Thymus (tissue), 11 donors: ENCODE measurements around the gene TYW1. TPM values are rescaled to one million over a fixed set of nuclear protein-coding genes. Genes with fewer than 3 reads are reported as not detected.
"Not testable (repeated sequence)": the region's sequence is repeated elsewhere in the genome, so short reads cannot be mapped to it uniquely, and the experiment has no call there.

Source experiments
- DNase-seq, 9 donors: peaks; one replicate each; pipeline ENCODE4 v3.0.0-alpha.2; 2013; ENCODE audit warnings: low spot score in 9 of 9, low read depth in 6 of 9, missing footprints in 1 of 9
- H3K27ac ChIP-seq, 2 donors: one replicate each; pipeline ENCODE4 v1.5.1; 2013; ENCODE audit warnings: control low read depth in 1 of 2, low read depth in 1 of 2, low read length in 1 of 2, mild to moderate bottlenecking in 1 of 2, moderate library complexity in 1 of 2
- H3K27me3 ChIP-seq, 2 donors: one replicate each; pipeline ENCODE4 v1.5.1; 2013; ENCODE audit warnings: low read length in 1 of 2; ENCODE audit not compliant: control insufficient read depth in 2 of 2, insufficient read depth in 1 of 2
- H3K36me3 ChIP-seq, 2 donors: one replicate each; pipeline ENCODE4 v1.5.1; 2013; ENCODE audit warnings: low read length in 1 of 2, mild to moderate bottlenecking in 1 of 2, moderate library complexity in 1 of 2; ENCODE audit not compliant: control insufficient read depth in 2 of 2, insufficient read depth in 2 of 2
- H3K4me1 ChIP-seq, 2 donors: one replicate each; pipeline ENCODE4 v1.5.1; 2013; ENCODE audit warnings: low read length in 2 of 2; ENCODE audit not compliant: control insufficient read depth in 2 of 2, insufficient read depth in 2 of 2
- H3K4me3 ChIP-seq, 2 donors: one replicate each; pipeline ENCODE4 v1.5.1; 2013; ENCODE audit warnings: low read length in 2 of 2, control low read depth in 1 of 2, mild to moderate bottlenecking in 1 of 2
- H3K9me3 ChIP-seq, 2 donors: one replicate each; pipeline ENCODE4 v1.5.1; 2013; ENCODE audit warnings: low read length in 1 of 2, mild to moderate bottlenecking in 1 of 2; ENCODE audit not compliant: control insufficient read depth in 2 of 2, insufficient read depth in 1 of 2
- WGBS: extraction: QIAGEN DNeasy Blood & Tissue Kit; methylation state at CpG from one replicate; pipeline ENCODE4 v1.1.7; 2013; 5-methylcytosine and 5-hydroxymethylcytosine counted together
- polyA plus RNA-seq: library from polyadenylated mRNA; stranded (reverse); fragments of 200-250 nt; gene quantifications from one replicate; pipeline ENCODE4 v1.2.3, GENCODE V29; 2013
- total RNA-seq: library from RNA; stranded (reverse); fragments of 120-200 nt; gene quantifications from one replicate; pipeline ENCODE4 v1.2.4, GENCODE V29; 2013
- donor health status: healthy.

Gene TYW1
- total and polyA plus RNA-seq, 2 donors: 11.2 to 16.0 TPM

DNA sequence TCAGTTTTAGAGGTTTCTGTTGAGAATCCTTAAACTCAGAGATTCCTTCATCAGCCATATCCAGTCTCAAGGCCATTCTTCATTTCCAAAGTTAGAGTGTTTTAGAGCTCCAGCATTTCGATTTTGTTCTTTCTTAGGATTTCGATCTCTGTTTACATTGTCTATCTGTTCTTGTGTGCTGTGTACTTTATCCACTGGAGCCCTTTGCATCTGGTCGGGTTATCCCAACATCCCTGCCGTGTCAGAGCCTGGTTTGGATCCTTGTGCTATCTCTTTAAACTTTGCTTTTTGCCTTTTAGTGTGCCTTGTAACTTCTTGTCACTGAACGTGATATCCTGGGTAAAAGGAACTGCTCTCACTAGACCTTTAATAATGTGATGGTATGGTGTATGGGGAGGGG is 131.6 kb downstream of the TYW1 start:
- DNase-seq, H3K27ac ChIP-seq, H3K4me3 ChIP-seq, H3K36me3 ChIP-seq, H3K9me3 ChIP-seq, H3K4me1 ChIP-seq, H3K27me3 ChIP-seq: not testable (repeated sequence)
- WGBS: 94% methylated on average over 5 of the region's 5 CpGs

GRCh38 chr7:67130766-67131165 is 134.1 kb downstream of the TYW1 start:
- DNase-seq, H3K36me3 ChIP-seq, H3K9me3 ChIP-seq, H3K4me1 ChIP-seq, H3K27ac ChIP-seq, H3K27me3 ChIP-seq, H3K4me3 ChIP-seq: not testable (repeated sequence)
- 97% methylated on average over 1 of the region's 1 CpG for WGBS

GRCh38 chr7:67134912-67135311 is 138.3 kb downstream of the TYW1 start:
- H3K27ac ChIP-seq, H3K4me3 ChIP-seq, H3K4me1 ChIP-seq, H3K9me3 ChIP-seq, H3K36me3 ChIP-seq, H3K27me3 ChIP-seq, DNase-seq: not testable (repeated sequence)
- 96% methylated on average over 1 of the region's 1 CpG for WGBS

GRCh38 chr7:67135617-67136486 is 139.2 kb downstream of the TYW1 start:
- H3K27me3 ChIP-seq: not testable (repeated sequence)

GRCh38 chr7:67137489-67137888 is 140.9 kb downstream of the TYW1 start:
- H3K27ac ChIP-seq, H3K9me3 ChIP-seq, H3K4me3 ChIP-seq, H3K4me1 ChIP-seq, H3K36me3 ChIP-seq, H3K27me3 ChIP-seq, DNase-seq: not testable (repeated sequence)
- WGBS: 96% methylated on average over 3 of the region's 3 CpGs

More at GRCh38 chr7:67135617-67136486, 139.2 kb downstream of the TYW1 start:
- WGBS: 97% methylated on average over 4 of the region's 4 CpGs
- not testable (repeated sequence) for H3K9me3 ChIP-seq, DNase-seq, H3K4me3 ChIP-seq, H3K4me1 ChIP-seq, H3K27ac ChIP-seq, H3K36me3 ChIP-seq

GRCh38 chr7:67139876-67140275 is 143.2 kb downstream of the TYW1 start:
- not testable (repeated sequence) for H3K4me1 ChIP-seq, H3K36me3 ChIP-seq, H3K4me3 ChIP-seq, DNase-seq, H3K27me3 ChIP-seq, H3K27ac ChIP-seq, H3K9me3 ChIP-seq
- WGBS: over 99% methylated on average over 3 of the region's 3 CpGs

- not testable (repeated sequence) for DNase-seq, H3K9me3 ChIP-seq, H3K36me3 ChIP-seq, H3K27ac ChIP-seq, H3K4me1 ChIP-seq, H3K27me3 ChIP-seq, H3K4me3 ChIP-seq
- 97% methylated on average over 2 of the region's 2 CpGs for WGBS
Observed at GRCh38 chr7:67141001-67141400, 144.4 kb downstream of the TYW1 start.

- H3K9me3 ChIP-seq, H3K36me3 ChIP-seq, DNase-seq, H3K4me3 ChIP-seq, H3K27me3 ChIP-seq, H3K27ac ChIP-seq, H3K4me1 ChIP-seq: not testable (repeated sequence)
- 93% methylated on average over 9 of the region's 9 CpGs for WGBS
Observed at GRCh38 chr7:67143091-67143786, 146.6 kb downstream of the TYW1 start.

GRCh38 chr7:67145581-67146193 is 149.1 kb downstream of the TYW1 start:
- H3K36me3 ChIP-seq, H3K9me3 ChIP-seq, H3K27ac ChIP-seq, H3K27me3 ChIP-seq, DNase-seq, H3K4me3 ChIP-seq, H3K4me1 ChIP-seq: not testable (repeated sequence)
- over 99% methylated on average over 3 of the region's 3 CpGs for WGBS
